ENCODE data around the gene ASTN2. TPM values are rescaled to one million over a fixed set of nuclear protein-coding genes. Genes with fewer than 3 reads are reported as not detected.

The ASTN2 gene
- total and polyA plus RNA-seq, 10 of the 15 experiments (the other 5 are each of a cell fraction or from before 2014, with no cell fraction given): 1.4 to 15.7 (median 7.0) TPM

DNA sequence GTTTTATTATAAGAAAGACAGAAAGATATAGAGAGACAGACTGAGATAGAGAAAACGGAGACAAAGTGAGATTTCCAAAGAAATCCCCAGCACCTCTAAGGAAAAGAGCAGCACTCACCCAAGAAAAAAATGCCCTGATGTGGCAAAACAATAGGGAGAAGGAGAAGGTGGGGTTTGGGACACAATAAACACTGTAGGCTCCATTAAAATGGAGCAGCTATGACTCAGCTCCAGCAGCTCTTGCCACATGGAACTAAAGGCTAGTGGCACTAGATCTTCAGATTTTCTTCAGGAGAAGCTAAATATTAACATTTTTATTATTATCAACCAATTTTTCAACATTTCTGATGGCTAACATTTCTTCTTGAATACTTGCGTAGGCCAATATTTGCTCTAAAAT lies 406.0 kb downstream of the ASTN2 start:
- no peak overlapping the region for H3K27ac ChIP-seq (ENCODE audit: control insufficient read depth, insufficient read depth)
- ATAC-seq (no peak), FAIRE-seq (no peak), DNase-seq (ENCODE audit: low read depth, low spot score) (no peak)
- TF ChIP-seq TBL1XR1 (IDR thresholded peaks at IDR 0.05; ENCODE audit: low read depth, low read length) (no peak), ZNF622 (IDR thresholded peaks at IDR 0.05) (no peak), CEBPB (IDR thresholded peaks at IDR 0.05; ENCODE audit: borderline replicate concordance in 1 of 2, low read depth in 2 of 2, low read length in 2 of 2) (no peak), SIN3A (IDR thresholded peaks at IDR 0.05; ENCODE audit: low read depth, low read length) (no peak), YY1 (IDR thresholded peaks at IDR 0.05; ENCODE audit: low read depth, low read length) (no peak), KAT2A (conservative IDR thresholded peaks at IDR 0.05; ENCODE audit: control insufficient read depth, low read depth, low read length) (no peak), ATF7 (IDR thresholded peaks at IDR 0.05; ENCODE audit: low read depth) (no peak), TCF7 (IDR thresholded peaks at IDR 0.05; ENCODE audit: borderline replicate concordance) (no peak), ESRRA (IDR thresholded peaks at IDR 0.05; ENCODE audit: low read length) (no peak), EGR1 (IDR thresholded peaks at IDR 0.05; ENCODE audit: borderline replicate concordance in 1 of 2, low read depth in 2 of 2, low read length in 2 of 2) (no peak), CREB1 (IDR thresholded peaks at IDR 0.05; ENCODE audit: low read depth) (no peak), POLR2A (IDR thresholded peaks at IDR 0.05; ENCODE audit: low read depth, low read length) (no peak), PAX8 (IDR thresholded peaks at IDR 0.05) (no peak), NBN (IDR thresholded peaks at IDR 0.05) (no peak), SP1 (IDR thresholded peaks at IDR 0.05; ENCODE audit: low read depth, low read length) (no peak)
- TF ChIP-seq, protein P1, sequence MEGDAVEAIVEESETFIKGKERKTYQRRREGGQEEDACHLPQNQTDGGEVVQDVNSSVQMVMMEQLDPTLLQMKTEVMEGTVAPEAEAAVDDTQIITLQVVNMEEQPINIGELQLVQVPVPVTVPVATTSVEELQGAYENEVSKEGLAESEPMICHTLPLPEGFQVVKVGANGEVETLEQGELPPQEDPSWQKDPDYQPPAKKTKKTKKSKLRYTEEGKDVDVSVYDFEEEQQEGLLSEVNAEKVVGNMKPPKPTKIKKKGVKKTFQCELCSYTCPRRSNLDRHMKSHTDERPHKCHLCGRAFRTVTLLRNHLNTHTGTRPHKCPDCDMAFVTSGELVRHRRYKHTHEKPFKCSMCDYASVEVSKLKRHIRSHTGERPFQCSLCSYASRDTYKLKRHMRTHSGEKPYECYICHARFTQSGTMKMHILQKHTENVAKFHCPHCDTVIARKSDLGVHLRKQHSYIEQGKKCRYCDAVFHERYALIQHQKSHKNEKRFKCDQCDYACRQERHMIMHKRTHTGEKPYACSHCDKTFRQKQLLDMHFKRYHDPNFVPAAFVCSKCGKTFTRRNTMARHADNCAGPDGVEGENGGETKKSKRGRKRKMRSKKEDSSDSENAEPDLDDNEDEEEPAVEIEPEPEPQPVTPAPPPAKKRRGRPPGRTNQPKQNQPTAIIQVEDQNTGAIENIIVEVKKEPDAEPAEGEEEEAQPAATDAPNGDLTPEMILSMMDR (IDR thresholded peaks at IDR 0.05 in 2 of 3, conservative IDR thresholded peaks at IDR 0.05 in 1 of 3; ENCODE audit: control insufficient read depth in 2 of 3, extremely low read depth in 1 of 3, insufficient read depth in 1 of 3, low read depth in 3 of 3, low read length in 3 of 3): no peak
- TF ChIP-seq, protein P2, sequence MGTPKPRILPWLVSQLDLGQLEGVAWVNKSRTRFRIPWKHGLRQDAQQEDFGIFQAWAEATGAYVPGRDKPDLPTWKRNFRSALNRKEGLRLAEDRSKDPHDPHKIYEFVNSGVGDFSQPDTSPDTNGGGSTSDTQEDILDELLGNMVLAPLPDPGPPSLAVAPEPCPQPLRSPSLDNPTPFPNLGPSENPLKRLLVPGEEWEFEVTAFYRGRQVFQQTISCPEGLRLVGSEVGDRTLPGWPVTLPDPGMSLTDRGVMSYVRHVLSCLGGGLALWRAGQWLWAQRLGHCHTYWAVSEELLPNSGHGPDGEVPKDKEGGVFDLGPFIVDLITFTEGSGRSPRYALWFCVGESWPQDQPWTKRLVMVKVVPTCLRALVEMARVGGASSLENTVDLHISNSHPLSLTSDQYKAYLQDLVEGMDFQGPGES (IDR thresholded peaks at IDR 0.05): no peak
- TF ChIP-seq, protein P3, sequence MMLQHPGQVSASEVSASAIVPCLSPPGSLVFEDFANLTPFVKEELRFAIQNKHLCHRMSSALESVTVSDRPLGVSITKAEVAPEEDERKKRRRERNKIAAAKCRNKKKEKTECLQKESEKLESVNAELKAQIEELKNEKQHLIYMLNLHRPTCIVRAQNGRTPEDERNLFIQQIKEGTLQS (IDR thresholded peaks at IDR 0.05; ENCODE audit: borderline replicate concordance, extremely low read depth, low read depth, low read length): no peak
- H3K27me3 ChIP-seq (replicated peaks in 1 of 2; ENCODE audit: control insufficient read depth in 2 of 2, insufficient read depth in 2 of 2, low read length in 1 of 2): no peaks in the 10 kb centered on the region
- RAD21 ChIA-PET (ENCODE audit: unreplicated experiment): no interaction called here
- no peaks in the 10 kb centered on the region for H3K36me3 ChIP-seq (ENCODE audit: control insufficient read depth in 2 of 2, insufficient read depth in 2 of 2, low read length in 1 of 2)
- no peak overlapping the region for H3K4me2 ChIP-seq (ENCODE audit: control insufficient read depth, insufficient read depth)
- intact Hi-C loops (cut with micrococcal nuclease; ENCODE audit: unreplicated experiment): no loop called here
- H3K4me1 ChIP-seq (ENCODE audit: control insufficient read depth, insufficient read depth, low read length): no peaks in the 10 kb centered on the region
- 46% methylated on average over 2 of the region's 2 CpGs for WGBS (ENCODE audit: insufficient coverage, insufficient replicate concordance, low lambda C conversion rate, missing lambda C conversion rate)
- H3K79me2 ChIP-seq (ENCODE audit: control insufficient read depth, insufficient read depth, low read length): no peaks in the 10 kb centered on the region
- BruUV-seq (replicated peaks): no TSS peak
- in situ Hi-C loops (cut with MboI): no loop called here
- POLR2A ChIA-PET: no interaction called here
- H3K4me3 ChIP-seq: no peak overlapping the region
- H3K9ac ChIP-seq (ENCODE audit: control insufficient read depth, insufficient read depth, low read length): no peak overlapping the region
- SMC1A ChIA-PET (ENCODE audit: uncharacterized antibody, unreplicated experiment): interaction anchor here (0.7 kb wide), 1 partner anchor 225 kb away, joined by 3 read pairs; no protein-coding TSS in a partner anchor
- no peak overlapping the region for H2AFZ ChIP-seq (ENCODE audit: control insufficient read depth, low read depth, low read length)
- H3K9me3 ChIP-seq (replicated peaks; ENCODE audit: control insufficient read depth, insufficient read depth, low read length): no peaks in the 10 kb centered on the region
- CTCF ChIA-PET: no interaction called here
- no peaks in the 10 kb centered on the region for H4K20me1 ChIP-seq (ENCODE audit: control insufficient read depth, insufficient read depth)
